ENCODE results near the gene ZNF432.
A peak's percentile ranks its signal among the peaks of the same experiment; 100 is the strongest.
"Not testable (repeated sequence)": the region's sequence is repeated elsewhere in the genome, so short reads cannot be mapped to it uniquely, and the experiment has no call there.

ZNF432 gene

DNA sequence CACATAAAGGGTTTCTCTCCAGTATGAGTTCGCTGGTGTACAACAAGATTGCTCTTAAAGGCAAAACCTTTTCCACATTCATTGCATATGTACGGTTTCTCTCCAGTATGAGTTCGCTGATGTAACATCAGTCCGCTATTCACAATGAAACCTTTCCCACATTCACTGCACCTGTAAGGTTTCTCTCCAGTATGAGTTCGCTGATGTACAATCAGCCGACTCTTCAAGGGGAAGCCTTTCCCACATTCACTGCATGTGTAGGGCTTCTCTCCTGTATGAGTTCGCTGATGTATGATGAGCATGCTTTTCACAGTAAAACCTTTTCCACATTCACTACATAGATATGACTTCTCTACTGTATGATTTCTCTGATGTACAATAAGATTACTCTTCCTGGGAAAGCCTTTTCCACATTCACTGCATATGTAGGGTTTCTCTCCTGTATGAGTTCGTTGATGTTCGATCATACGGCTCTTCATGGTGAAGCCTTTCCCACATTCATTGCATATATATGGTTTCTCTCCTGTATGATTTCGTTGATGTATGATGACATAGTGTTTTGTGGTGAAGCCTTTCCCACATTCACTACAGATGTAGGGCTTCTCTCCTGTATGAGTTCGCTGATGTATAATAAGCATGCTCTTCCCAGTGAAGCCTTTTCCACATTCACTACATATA lies 14.4 kb downstream of the ZNF432 start:
- H3K27ac Mint-ChIP-seq = no peak overlapping the region
- peaks cover 11 to 42% of the 10 kb centered on the region in 2 donors for H3K9me3 Mint-ChIP-seq
- no peaks in the 10 kb centered on the region for H3K4me1 Mint-ChIP-seq (ENCODE audit: low read depth in 2 of 2)
- no peaks in the 10 kb centered on the region for H3K27me3 Mint-ChIP-seq
- no peak overlapping the region for H3K4me3 Mint-ChIP-seq
- ATAC-seq (replicated peaks) (no peak), DNase-seq (no peak)
- peaks cover 45% of the 10 kb centered on the region for H3K36me3 Mint-ChIP-seq (ENCODE audit: insufficient read depth)

GRCh38 chr19:52028780-52029123 lies 19.9 kb downstream of the ZNF432 start:
- H3K9me3 Mint-ChIP-seq = peaks cover 1 to 10% of the 10 kb centered on the region in 2 donors

DNA sequence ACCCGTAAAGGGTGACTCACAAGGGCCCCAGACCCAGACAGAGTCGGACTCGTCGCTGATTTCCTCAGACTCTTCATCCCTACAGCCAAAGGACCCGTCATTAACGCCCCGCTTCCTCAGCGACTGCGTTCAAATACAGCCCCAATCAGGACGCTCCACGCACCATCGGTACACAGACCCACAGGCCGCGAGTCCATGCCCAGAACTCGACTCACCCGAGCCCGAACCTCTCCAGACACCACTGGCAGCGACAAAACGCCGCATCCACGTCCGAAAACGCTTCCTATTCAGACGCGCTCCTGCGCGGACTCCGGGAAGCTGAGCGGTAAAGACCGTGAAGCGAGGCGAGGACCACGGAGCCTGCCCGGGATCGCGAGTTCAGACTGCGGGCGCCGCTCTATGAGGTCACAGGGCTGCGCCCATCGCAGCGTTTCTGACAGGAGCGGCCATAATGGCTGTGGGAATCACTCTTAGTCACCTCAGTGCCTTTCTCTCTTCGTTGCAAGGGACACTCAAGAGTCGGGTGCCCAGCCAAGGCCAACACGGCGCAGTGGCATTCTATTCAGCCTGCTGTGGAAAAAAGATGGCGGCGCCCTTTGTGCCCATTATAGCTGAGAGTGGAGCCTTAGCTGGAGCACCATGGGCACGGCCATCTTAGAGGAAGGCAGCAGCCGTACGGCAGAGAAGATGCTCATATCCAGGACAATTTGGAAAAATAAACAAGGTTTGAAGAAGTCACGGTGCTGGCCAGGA lies 20.4 kb downstream of the ZNF432 start, which contains the start of gene ZNF614:
Gene ZNF614, minus strand, starts transcription at position 353 of the 753 bp plus-strand sequence. CDS start 2,634 bp downstream, outside the sequence.
- DNase-seq = peak; percentile 80 to 90 (median 80)
- Mint-ChIP-seq H3K27ac (peak within 1 kb of the TSS; percentile 98 to 99), H3K27me3 (no peaks in the 10 kb centered on the region), H3K36me3 (ENCODE audit: insufficient read depth) (peaks cover 27% of the 10 kb centered on the region), H3K4me3 (peak within 1 kb of the TSS; percentile 96 to 99), H3K9me3 (peaks cover 0 to 9% of the 10 kb centered on the region in 2 donors), H3K4me1 (ENCODE audit: low read depth in 2 of 2) (peaks cover 20 to 21% of the 10 kb centered on the region in 2 donors)
- peak; percentile 84 for ATAC-seq (replicated peaks)

More at GRCh38 chr19:52028780-52029123, 19.9 kb downstream of the ZNF432 start:
- Mint-ChIP-seq H3K4me1 (ENCODE audit: low read depth in 2 of 2) (peaks cover 20 to 21% of the 10 kb centered on the region in 2 donors), H3K4me3 (peak overlapping the region; percentile 96 to 99), H3K27ac (peak overlapping the region; percentile 98 to 99), H3K36me3 (ENCODE audit: insufficient read depth) (peaks cover 21% of the 10 kb centered on the region), H3K27me3 (no peaks in the 10 kb centered on the region)
- DNase-seq (no peak), ATAC-seq (replicated peaks) (peak; percentile 29)

- Mint-ChIP-seq H3K4me1 (ENCODE audit: low read depth in 2 of 2) (peaks cover 20 to 21% of the 10 kb centered on the region in 2 donors), H3K36me3 (ENCODE audit: insufficient read depth) (peaks cover 34% of the 10 kb centered on the region)
- DNase-seq; H3K9me3 Mint-ChIP-seq; H3K27me3 Mint-ChIP-seq; H3K4me3 Mint-ChIP-seq; H3K27ac Mint-ChIP-seq; ATAC-seq (replicated peaks): not testable (repeated sequence)
Observed at GRCh38 chr19:52026255-52026990, 22.2 kb downstream of the ZNF432 start.

- H3K4me3 Mint-ChIP-seq; H3K27ac Mint-ChIP-seq; H3K9me3 Mint-ChIP-seq; DNase-seq; ATAC-seq (replicated peaks); H3K27me3 Mint-ChIP-seq: not testable (repeated sequence)
- Mint-ChIP-seq H3K36me3 (ENCODE audit: insufficient read depth) (peaks cover 34% of the 10 kb centered on the region), H3K4me1 (ENCODE audit: low read depth in 2 of 2) (peaks cover 20 to 21% of the 10 kb centered on the region in 2 donors)
Observed at GRCh38 chr19:52024478-52024877, 24.2 kb downstream of the ZNF432 start.

GRCh38 chr19:52022193-52022592 lies 26.4 kb downstream of the ZNF432 start:
- H3K4me3 Mint-ChIP-seq = no peak overlapping the region
- no peak for DNase-seq
- H3K27ac Mint-ChIP-seq = no peak overlapping the region
- no peaks in the 10 kb centered on the region for H3K27me3 Mint-ChIP-seq
- peaks cover 5 to 6% of the 10 kb centered on the region in 2 donors for H3K4me1 Mint-ChIP-seq (ENCODE audit: low read depth in 2 of 2)
- peaks cover 6 to 9% of the 10 kb centered on the region in 2 donors for H3K9me3 Mint-ChIP-seq
- no peak for ATAC-seq (replicated peaks)
- peaks cover 42% of the 10 kb centered on the region for H3K36me3 Mint-ChIP-seq (ENCODE audit: insufficient read depth)

DNA sequence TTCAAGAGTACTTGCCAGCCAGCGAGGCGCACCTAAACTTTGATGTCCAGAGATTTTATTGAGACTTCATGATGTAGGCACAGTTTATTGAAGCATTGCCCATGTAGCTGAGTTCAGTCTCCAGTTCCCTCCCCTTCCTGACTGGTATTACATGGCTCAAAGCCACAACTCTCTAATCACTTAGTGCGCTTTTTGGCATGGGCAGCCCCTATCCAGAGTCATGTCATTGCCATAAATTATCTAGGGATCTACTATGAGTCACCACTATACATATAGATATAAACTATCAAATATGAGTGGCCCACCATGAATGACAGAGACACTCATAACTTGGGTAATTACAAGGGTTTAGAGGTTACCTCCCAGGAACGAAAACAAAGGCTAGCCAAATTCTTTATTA lies 28.1 kb downstream of the ZNF432 start:
- ATAC-seq (replicated peaks) = no peak
- H3K27ac Mint-ChIP-seq = no peak overlapping the region
- no peaks in the 10 kb centered on the region for H3K4me1 Mint-ChIP-seq (ENCODE audit: low read depth in 2 of 2)
- H3K4me3 Mint-ChIP-seq = no peak overlapping the region
- peaks cover 49% of the 10 kb centered on the region for H3K36me3 Mint-ChIP-seq (ENCODE audit: insufficient read depth)
- no peak for DNase-seq
- H3K27me3 Mint-ChIP-seq = no peaks in the 10 kb centered on the region
- peaks cover 1 to 15% of the 10 kb centered on the region in 2 donors for H3K9me3 Mint-ChIP-seq

- Mint-ChIP-seq H3K36me3 (ENCODE audit: insufficient read depth) (peaks cover 15% of the 10 kb centered on the region), H3K4me3 (no peak overlapping the region), H3K27me3 (no peaks in the 10 kb centered on the region), H3K9me3 (peaks cover 10 to 12% of the 10 kb centered on the region in 2 donors), H3K27ac (no peak overlapping the region), H3K4me1 (ENCODE audit: low read depth in 2 of 2) (peaks cover 14 to 16% of the 10 kb centered on the region in 2 donors)
- ATAC-seq (replicated peaks) (no peak), DNase-seq (no peak)
Observed at GRCh38 chr19:52010674-52011073, 38.0 kb downstream of the ZNF432 start.

DNA sequence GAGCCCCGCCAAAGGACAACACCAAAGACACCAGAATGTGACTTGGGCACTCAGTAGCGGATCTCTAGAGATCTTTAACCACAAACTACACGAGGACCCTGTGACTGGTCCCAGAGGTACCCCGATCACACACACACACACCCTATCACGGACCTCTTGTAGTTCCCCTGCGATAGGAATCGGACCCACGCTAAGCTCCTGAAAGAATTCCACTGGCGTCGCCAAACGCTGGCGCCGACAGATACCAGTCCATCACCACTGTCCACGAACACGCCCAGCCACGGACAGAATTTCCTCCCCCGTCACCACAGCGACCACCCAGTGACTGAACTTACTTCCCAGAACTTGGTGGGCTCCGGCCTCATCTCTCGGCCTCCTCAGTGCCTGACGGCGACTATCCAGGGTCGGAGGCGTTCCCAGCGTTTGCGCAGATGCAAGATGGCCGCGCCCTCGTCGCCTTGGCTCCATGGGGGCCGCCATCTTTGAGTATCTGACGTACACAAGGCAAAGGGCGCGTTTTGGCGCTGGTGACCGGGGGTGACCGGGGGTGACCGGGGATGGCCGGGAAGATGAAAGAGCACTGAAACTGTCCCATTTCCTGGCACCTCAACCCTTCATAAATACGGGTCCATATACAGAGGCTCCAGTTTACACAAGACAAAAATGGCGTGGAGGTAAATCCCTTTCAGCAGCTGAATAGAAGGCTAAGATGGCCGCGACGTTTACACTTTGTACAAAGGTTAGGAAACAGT lies 40.7 kb downstream of the ZNF432 start, which contains the start of gene ZNF615:
Gene ZNF615, minus strand, starts transcription at position 406 of the 752 bp plus-strand sequence. CDS start 4,500 bp downstream, outside the sequence.
- peak within 1 kb of the TSS; percentile 97 to 99 for H3K4me3 Mint-ChIP-seq
- peaks cover 14 to 16% of the 10 kb centered on the region in 2 donors for H3K4me1 Mint-ChIP-seq (ENCODE audit: low read depth in 2 of 2)
- H3K36me3 Mint-ChIP-seq (ENCODE audit: insufficient read depth) = peaks cover 11% of the 10 kb centered on the region
- ATAC-seq (replicated peaks) (peak; percentile 93), DNase-seq (peak; percentile 85 to 89 (median 86))
- peak within 1 kb of the TSS; percentile 95 to 96 for H3K27ac Mint-ChIP-seq
- peaks cover 10 to 15% of the 10 kb centered on the region in 2 donors for H3K9me3 Mint-ChIP-seq
- no peaks in the 10 kb centered on the region for H3K27me3 Mint-ChIP-seq

DNA sequence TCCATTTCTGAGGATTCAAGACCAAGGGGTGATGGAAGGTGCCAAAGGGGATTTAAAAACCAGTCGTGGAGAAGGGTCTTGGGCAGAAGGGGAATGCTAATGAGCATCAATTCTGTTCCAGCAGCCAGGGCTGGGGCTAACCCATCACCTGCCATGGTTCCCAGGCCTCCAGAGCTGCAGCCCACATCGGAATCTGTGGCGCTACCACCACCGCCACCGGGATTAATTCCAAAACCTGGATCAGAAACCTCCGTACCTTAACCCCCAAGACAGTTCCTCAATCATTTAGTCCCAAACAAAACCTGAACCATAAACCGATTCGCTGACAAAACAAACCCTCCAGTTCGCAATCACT lies 41.2 kb downstream of the ZNF432 start:
- no peak for DNase-seq
- no peak for ATAC-seq (replicated peaks)
- H3K27me3 Mint-ChIP-seq = no peaks in the 10 kb centered on the region
- peak overlapping the region; percentile 97 to 99 for H3K4me3 Mint-ChIP-seq
- peak overlapping the region; percentile 95 to 96 for H3K27ac Mint-ChIP-seq
- peaks cover 14 to 16% of the 10 kb centered on the region in 2 donors for H3K4me1 Mint-ChIP-seq (ENCODE audit: low read depth in 2 of 2)
- H3K36me3 Mint-ChIP-seq (ENCODE audit: insufficient read depth) = peaks cover 10% of the 10 kb centered on the region
- H3K9me3 Mint-ChIP-seq = peaks cover 10 to 13% of the 10 kb centered on the region in 2 donors

- no peak overlapping the region for H3K27ac Mint-ChIP-seq
- no peak for ATAC-seq (replicated peaks)
Observed at GRCh38 chr19:51994048-51994644, 54.5 kb downstream of the ZNF432 start.

DNA sequence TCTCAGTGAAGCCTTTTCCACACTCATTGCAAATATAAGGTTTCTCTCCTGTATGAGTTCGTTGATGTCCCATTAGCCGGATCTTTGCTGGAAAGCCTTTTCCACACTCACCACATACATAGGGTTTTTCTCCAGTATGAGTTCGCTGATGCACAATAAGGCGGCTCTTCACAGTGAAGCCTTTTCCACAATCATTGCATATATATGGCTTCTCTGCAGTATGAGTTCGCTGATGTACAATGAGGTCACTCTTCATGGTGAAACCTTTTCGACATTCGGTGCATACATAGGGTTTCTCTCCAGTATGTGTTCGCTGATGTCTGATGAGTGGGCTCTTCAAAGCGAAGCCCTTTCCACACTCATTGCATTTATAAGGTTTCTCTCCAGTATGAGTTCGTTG lies 55.2 kb downstream of the ZNF432 start:
- Mint-ChIP-seq H3K4me1 (ENCODE audit: low read depth in 2 of 2) (no peaks in the 10 kb centered on the region), H3K27ac (no peak overlapping the region), H3K36me3 (ENCODE audit: insufficient read depth) (peaks cover 21% of the 10 kb centered on the region), H3K9me3 (peaks cover 10 to 15% of the 10 kb centered on the region in 2 donors), H3K4me3 (no peak overlapping the region), H3K27me3 (no peaks in the 10 kb centered on the region)
- DNase-seq = no peak
- no peak for ATAC-seq (replicated peaks)

More at GRCh38 chr19:51994048-51994644, 54.5 kb downstream of the ZNF432 start:
- Mint-ChIP-seq H3K36me3 (ENCODE audit: insufficient read depth) (peaks cover 27% of the 10 kb centered on the region), H3K9me3 (peaks cover 7 to 10% of the 10 kb centered on the region in 2 donors), H3K4me1 (ENCODE audit: low read depth in 2 of 2) (no peaks in the 10 kb centered on the region), H3K4me3 (no peak overlapping the region), H3K27me3 (no peaks in the 10 kb centered on the region)
- DNase-seq = no peak

All from effector memory CD8-positive, alpha-beta T cell (primary cell).